ENCODE measurements around the gene SYT7. TPM values are rescaled to one million over a fixed set of nuclear protein-coding genes. Genes with fewer than 3 reads are reported as not detected.

Gene SYT7
- total and polyA plus RNA-seq, 2 of the 8 experiments (the other 6 are each of a cell fraction or from before 2014, with no cell fraction given), result 9.6 to 10.5 TPM

GRCh38 chr11:61593151-61593550 lies 12.3 kb upstream of the SYT7 start (continued):
- TF ChIP-seq CTCF (IDR thresholded peaks at IDR 0.05; ENCODE audit: control extremely low read depth in 1 of 3, insufficient read depth in 1 of 3, low read depth in 1 of 3, low read length in 3 of 3) (no peak), CHD7 (IDR thresholded peaks at IDR 0.05; ENCODE audit: insufficient replicate concordance, low read length) (no peak), CEBPB (IDR thresholded peaks at IDR 0.05; ENCODE audit: low read depth, low read length) (no peak)

All from H1 (cell line).